Measurements from ENCODE around the gene WDR82.

The WDR82 gene

DNA sequence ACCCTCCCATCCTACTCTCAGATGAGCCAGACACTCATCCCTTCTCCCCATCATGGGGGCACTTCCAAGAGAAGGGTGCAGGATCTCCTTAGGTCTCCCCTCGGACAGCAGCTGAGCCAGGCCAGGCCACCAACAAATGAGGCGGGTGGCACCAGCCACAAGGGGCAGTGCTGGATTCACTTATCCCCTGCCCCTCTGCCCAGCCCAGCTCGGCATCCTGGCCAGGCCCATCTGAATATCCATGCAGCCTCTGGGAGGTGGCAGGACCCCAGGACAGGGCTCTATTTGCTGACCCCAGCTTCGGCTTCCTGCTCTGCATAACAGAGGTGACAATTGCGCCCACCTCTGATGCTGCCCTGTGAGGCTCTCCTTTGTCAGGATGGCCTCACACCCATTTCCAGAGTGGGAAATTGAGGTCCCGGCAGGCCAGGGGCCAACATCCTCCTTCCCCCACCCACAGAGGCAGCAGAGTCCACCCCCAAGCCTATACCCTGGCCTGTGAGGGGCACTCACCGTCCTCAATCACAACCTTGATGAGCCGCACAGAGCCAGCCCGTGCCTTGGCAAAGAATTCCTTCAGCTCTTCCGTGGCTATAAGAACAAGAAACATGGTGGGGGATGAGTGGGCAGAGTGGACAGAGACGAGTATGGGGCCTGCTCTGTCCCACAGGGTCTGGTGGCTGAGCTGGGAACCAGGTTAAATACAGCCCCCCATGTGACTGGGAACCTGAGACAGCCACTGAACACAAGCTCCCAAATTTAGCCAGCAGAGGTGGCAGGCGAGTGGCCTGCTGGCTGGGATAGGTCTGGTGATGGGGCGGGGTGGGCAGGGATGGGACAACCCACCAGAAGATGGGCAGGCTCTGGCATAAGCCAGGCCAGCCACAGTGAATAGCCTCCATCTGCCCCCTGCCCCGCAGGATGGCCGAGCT, 43.7 kb downstream of the WDR82 start:
- Histone ChIP-seq H3K4me2 (0 out of 2 replicates have a peak overlapping the region, but pooled peaks have one; percentile 17), H3K9ac (no peak overlapping the region)

DNA sequence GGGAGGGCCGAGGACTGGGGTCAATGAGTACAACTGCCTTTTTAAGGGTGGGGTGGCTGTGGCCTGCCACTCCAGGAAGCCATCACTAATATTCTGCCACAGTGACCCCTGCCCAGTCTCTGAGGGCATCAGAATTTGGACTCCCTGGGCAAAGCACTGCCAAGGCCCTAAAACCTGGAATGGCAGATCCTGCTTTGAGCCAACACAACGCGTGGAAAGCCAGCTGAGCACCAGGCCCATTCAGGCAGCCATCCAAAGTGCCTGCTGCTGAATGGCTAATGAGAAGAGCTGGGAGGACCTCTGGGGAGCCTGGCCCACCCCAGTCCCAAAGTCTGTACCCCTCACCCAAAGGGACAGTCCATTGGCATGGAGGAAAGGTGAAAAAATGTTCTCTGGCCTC, 44.5 kb downstream of the WDR82 start:
- Histone ChIP-seq H3K27ac (peak overlapping the region; percentile 3; the same call in 1 of the 2 replicates), H3K4me2 (peak overlapping the region; percentile 28; the same call in 1 of the 2 replicates), H4K20me1 (peaks cover 45% of the 10 kb centered on the region), H3K27me3 (no peaks in the 10 kb centered on the region), H3K4me1 (peaks cover 89% of the 10 kb centered on the region), H3K9me3 (no peaks in the 10 kb centered on the region), H3K4me3 (no peak overlapping the region), H3K9ac (no peak overlapping the region), H3K36me3 (peaks cover 44% of the 10 kb centered on the region)
- TF ChIP-seq Cebpa-rat (IDR thresholded peaks at IDR 0.05): no peak

More for the DNA sequence above, 43.7 kb downstream of the WDR82 start:
- peaks cover 36% of the 10 kb centered on the region for H3K36me3 ChIP-seq
- no peak for TF ChIP-seq Cebpa-rat (IDR thresholded peaks at IDR 0.05)
- no peak overlapping the region for H3K4me3 ChIP-seq
- H3K9me3 ChIP-seq: no peaks in the 10 kb centered on the region
- peaks cover 88% of the 10 kb centered on the region for H3K4me1 ChIP-seq
- peaks cover 45% of the 10 kb centered on the region for H4K20me1 ChIP-seq
- peak overlapping the region; percentile 3; the same call in 1 of the 2 replicates for H3K27ac ChIP-seq
- no peaks in the 10 kb centered on the region for H3K27me3 ChIP-seq

DNA sequence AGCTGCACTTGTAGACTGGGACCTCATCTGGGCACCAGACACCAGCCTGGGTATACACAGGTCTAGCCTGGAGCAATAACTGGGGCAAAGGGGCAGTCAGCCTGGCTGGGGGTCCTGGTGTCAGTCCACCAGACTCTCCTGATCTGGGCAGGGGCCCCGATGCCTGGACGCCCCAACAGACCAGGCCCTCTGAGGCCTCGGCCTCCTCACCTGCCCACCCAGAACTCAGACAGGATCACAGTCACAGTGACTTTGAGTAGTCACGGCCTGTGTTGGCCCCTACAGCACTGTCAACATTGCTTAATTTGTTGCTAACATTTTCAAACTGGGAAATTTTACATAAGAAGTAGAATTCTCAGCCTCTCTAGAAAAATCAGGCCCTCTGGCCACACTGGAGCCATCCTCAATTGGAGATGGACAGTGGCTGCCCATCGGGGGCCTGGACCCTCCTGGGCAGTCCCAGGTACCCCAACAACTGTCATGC, 45.3 kb downstream of the WDR82 start:
- Histone ChIP-seq H3K4me1 (peaks cover 95% of the 10 kb centered on the region), H3K4me3 (peak overlapping the region; percentile 47; the same call in 1 of the 2 replicates), H4K20me1 (peaks cover 40% of the 10 kb centered on the region), H3K27ac (peak overlapping the region; percentile 86), H3K27me3 (no peaks in the 10 kb centered on the region), H3K9me3 (no peaks in the 10 kb centered on the region), H3K4me2 (peak overlapping the region; percentile 81), H3K9ac (peak overlapping the region; percentile 67), H3K36me3 (peaks cover 52% of the 10 kb centered on the region)
- no peak for TF ChIP-seq Cebpa-rat (IDR thresholded peaks at IDR 0.05)

DNA sequence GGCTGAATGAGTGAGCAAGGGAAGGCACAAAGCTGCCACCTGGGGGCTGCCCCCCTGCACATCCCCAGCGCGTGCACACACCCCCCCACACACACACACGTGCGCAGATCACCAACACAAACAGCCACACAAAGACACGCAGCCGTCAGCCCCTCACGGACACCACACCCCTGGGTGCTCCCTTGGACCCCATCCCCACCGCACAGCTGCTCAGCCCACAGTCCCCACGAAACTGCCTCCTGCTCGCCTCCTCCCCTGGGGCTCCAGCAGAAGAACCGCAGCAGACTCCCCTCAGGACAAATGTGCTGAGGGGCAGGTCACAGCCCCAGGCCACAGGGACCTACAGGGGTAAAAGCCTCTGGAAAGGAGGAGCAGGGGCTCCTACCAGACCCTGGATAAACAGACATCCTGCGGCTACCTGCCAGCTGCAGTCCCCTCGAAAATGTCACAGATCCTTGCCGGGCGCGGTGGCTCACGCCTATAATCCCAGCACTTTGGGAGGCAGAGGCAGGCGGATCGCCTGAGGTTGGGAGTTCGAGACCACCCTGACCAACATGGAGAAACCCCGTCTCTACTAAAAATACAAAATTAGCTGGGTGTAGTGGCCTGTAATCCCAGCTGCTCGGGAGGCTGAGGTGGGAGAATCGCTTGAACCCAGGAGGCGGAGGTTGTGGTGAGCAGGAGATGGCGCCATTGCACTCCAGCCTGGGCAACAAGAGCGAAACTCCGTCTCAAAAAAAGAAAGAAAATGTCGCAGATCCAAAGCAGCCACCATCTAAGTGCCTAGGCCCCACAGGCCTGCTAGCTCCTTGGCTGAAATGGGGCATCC, 46.0 kb downstream of the WDR82 start:
- H3K36me3 ChIP-seq: peaks cover 58% of the 10 kb centered on the region
- no peaks in the 10 kb centered on the region for H3K27me3 ChIP-seq
- TF ChIP-seq Cebpa-rat (IDR thresholded peaks at IDR 0.05): no peak
- peaks cover 95% of the 10 kb centered on the region for H3K4me1 ChIP-seq
- peak overlapping the region; percentile 86 for H3K27ac ChIP-seq
- peak overlapping the region; percentile 47 for H3K4me3 ChIP-seq
- H3K4me2 ChIP-seq: peak overlapping the region; percentile 81
- no peaks in the 10 kb centered on the region for H3K9me3 ChIP-seq
- H3K9ac ChIP-seq: peak overlapping the region; percentile 67
- peaks cover 34% of the 10 kb centered on the region for H4K20me1 ChIP-seq

DNA sequence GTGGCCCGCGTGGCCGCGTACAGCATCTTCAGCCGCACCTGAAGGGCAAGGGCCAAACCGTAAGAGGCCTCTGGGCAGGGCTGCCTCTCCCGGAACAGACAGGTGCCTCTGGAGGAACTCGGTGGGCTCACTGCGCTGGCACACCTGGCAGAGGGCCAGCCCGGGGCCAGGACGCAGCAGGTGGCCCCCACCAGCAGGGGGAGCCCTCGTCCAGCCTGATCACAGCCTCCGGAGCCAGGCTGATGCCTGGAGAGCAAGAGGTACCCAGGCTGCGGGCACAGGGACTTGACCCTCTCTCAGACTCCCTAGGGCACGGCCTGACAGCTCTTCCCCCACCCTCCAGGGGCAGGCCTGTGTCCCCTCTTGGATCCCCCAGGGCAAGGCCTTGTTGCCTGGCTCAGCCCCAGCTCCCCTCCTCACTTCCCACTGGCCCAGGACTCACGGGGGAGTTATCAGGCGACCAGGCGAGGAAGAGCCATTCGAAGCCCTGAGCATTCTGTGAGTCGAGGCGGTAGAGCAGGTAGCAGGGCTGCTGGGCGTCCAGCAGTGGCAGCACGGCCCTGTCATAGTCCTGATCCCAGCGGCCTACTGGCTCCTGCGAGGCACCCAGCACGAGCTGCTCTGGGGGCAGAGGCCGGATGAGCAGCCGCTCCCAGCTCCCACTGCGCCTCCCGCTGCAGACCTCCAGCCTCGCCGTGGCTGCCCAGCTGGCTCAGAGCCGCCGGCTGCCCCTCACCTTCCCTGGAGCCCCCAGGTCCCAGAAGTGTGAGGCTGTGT, 46.8 kb downstream of the WDR82 start:
- Histone ChIP-seq H3K4me3 (peak overlapping the region; percentile 47), H3K27ac (peak overlapping the region; percentile 86), H3K36me3 (peaks cover 60% of the 10 kb centered on the region), H3K4me1 (peaks cover 95% of the 10 kb centered on the region), H3K9me3 (no peaks in the 10 kb centered on the region), H3K27me3 (no peaks in the 10 kb centered on the region), H4K20me1 (peaks cover 26% of the 10 kb centered on the region), H3K4me2 (peak overlapping the region; percentile 81), H3K9ac (peak overlapping the region; percentile 67)
- TF ChIP-seq Cebpa-rat (IDR thresholded peaks at IDR 0.05): no peak

DNA sequence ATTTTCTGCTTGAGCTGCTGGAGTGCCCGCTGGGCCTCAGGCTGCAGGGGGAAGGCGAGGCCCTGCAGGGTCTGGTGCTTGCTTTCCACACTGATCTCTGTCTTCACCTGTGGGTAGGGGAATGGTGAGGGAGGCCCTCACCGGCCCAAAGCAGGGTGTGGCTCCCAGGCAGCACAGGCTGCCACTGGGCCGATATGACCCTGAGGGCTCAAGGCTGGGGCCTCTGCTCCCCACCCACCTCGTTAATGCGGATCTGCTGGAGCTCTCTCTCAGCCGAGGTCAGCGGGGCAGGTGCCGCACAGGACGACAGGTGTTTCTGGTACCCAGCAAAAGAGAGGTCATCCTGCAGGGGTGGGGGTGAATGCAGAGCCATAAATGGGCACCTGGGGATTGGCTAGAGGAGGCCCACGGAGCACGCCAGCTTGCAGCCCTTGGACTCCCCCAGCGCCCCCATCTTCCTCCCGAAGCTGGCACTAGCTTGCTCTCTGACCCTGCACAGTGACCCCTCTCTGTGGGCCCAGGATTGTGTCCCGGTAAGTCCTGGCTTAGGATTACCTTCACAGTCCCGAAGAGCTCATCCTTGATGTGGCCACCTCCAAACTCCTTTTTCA, 47.5 kb downstream of the WDR82 start:
- Histone ChIP-seq H3K4me1 (peaks cover 95% of the 10 kb centered on the region), H3K4me3 (0 out of 2 replicates have a peak overlapping the region, but pooled peaks have one; percentile 47), H3K9me3 (no peaks in the 10 kb centered on the region), H3K27me3 (no peaks in the 10 kb centered on the region), H3K4me2 (peak overlapping the region; percentile 81), H4K20me1 (peaks cover 20% of the 10 kb centered on the region), H3K27ac (peak overlapping the region; percentile 86), H3K36me3 (peaks cover 60% of the 10 kb centered on the region), H3K9ac (peak overlapping the region; percentile 67; the same call in 1 of the 2 replicates)
- no peak for TF ChIP-seq Cebpa-rat (IDR thresholded peaks at IDR 0.05)

DNA sequence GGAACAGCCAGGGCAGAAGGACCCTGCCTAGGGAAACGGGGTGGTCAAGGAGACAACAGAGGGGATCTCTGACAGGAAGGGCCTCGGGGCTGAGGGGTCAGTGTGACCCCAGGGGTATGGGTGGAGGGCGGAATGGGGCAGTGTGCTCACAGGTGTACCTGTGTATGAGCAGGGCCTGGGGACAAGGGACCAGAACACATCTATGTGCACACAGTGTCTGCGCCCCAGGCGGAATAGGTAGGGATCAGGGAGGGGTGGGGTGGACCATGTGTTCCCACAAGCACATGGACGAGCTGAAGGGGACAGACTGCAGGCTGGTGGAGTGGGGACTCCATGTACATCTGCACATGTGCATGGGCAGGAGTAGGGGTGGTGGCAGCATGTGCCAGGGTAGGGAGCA, 48.0 kb downstream of the WDR82 start:
- no peaks in the 10 kb centered on the region for H3K9me3 ChIP-seq

DNA sequence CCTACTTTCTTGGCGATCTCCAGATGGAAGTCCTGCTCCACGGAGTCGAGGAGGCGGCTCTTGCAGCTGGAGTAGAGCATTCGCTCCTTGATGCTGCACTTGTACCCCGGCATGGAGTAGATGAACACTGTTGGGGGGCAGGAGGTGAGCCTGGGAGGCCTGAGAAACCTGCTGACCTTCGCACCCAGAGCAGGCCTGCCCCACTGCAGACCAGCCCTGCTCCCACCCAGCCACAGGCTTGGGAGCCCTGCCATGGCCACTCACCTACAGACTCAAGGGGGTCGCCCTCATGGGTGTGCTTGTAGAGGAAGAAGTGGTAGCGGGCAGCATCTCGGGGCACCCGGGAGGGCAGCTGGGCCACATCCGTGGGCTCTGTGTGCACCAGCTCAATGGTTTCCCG, 48.8 kb downstream of the WDR82 start:
- no peak overlapping the region for H3K4me2 ChIP-seq
- peaks cover 94% of the 10 kb centered on the region for H3K4me1 ChIP-seq
- no peaks in the 10 kb centered on the region for H3K27me3 ChIP-seq
- peak overlapping the region; percentile 50; the same call in 1 of the 2 replicates for H3K27ac ChIP-seq
- H3K36me3 ChIP-seq: peaks cover 50% of the 10 kb centered on the region
- no peaks in the 10 kb centered on the region for H3K9me3 ChIP-seq
- H3K4me3 ChIP-seq: no peak overlapping the region
- no peak overlapping the region for H3K9ac ChIP-seq
- no peak for TF ChIP-seq Cebpa-rat (IDR thresholded peaks at IDR 0.05)
- peaks cover 20% of the 10 kb centered on the region for H4K20me1 ChIP-seq

More for the DNA sequence above, 48.0 kb downstream of the WDR82 start:
- Histone ChIP-seq H3K4me2 (peak overlapping the region; percentile 81), H3K27me3 (no peaks in the 10 kb centered on the region), H4K20me1 (peaks cover 20% of the 10 kb centered on the region), H3K4me3 (no peak overlapping the region), H3K4me1 (peaks cover 93% of the 10 kb centered on the region), H3K9ac (0 out of 2 replicates have a peak overlapping the region, but pooled peaks have one; percentile 67), H3K27ac (peak overlapping the region; percentile 86), H3K36me3 (peaks cover 56% of the 10 kb centered on the region)
- no peak for TF ChIP-seq Cebpa-rat (IDR thresholded peaks at IDR 0.05)
